ENCODE measurements around the gene RTRAF.

RTRAF gene

GRCh38 chr14:52046376-52046917 lies 57.1 kb downstream of the RTRAF start:
- peaks cover 16% of the 10 kb centered on the region for H3K4me1 Mint-ChIP-seq (ENCODE audit: low read depth)
- H3K36me3 Mint-ChIP-seq: no peaks in the 10 kb centered on the region
- no peaks in the 10 kb centered on the region for H3K9me3 Mint-ChIP-seq (ENCODE audit: low read depth)
- no peak overlapping the region for H3K4me3 Mint-ChIP-seq
- H3K27ac Mint-ChIP-seq: no peak overlapping the region
- peaks cover 4% of the 10 kb centered on the region for H3K27me3 Mint-ChIP-seq

GRCh38 chr14:52048116-52048515 lies 58.8 kb downstream of the RTRAF start:
- Mint-ChIP-seq H3K9me3 (ENCODE audit: low read depth) (no peaks in the 10 kb centered on the region), H3K27ac (no peak overlapping the region), H3K36me3 (no peaks in the 10 kb centered on the region), H3K4me3 (no peak overlapping the region), H3K27me3 (peaks cover 3% of the 10 kb centered on the region), H3K4me1 (ENCODE audit: low read depth) (peaks cover 16% of the 10 kb centered on the region)

GRCh38 chr14:52048641-52049204 lies 59.4 kb downstream of the RTRAF start:
- Mint-ChIP-seq H3K9me3 (ENCODE audit: low read depth) (no peaks in the 10 kb centered on the region), H3K27ac (no peak overlapping the region), H3K4me3 (no peak overlapping the region), H3K4me1 (ENCODE audit: low read depth) (peaks cover 15% of the 10 kb centered on the region), H3K36me3 (no peaks in the 10 kb centered on the region), H3K27me3 (peaks cover 2% of the 10 kb centered on the region)

- no peaks in the 10 kb centered on the region for H3K36me3 Mint-ChIP-seq
- H3K27me3 Mint-ChIP-seq: peaks cover 3% of the 10 kb centered on the region
- H3K4me3 Mint-ChIP-seq: no peak overlapping the region
- no peak overlapping the region for H3K27ac Mint-ChIP-seq
- peaks cover 13% of the 10 kb centered on the region for H3K4me1 Mint-ChIP-seq (ENCODE audit: low read depth)
- H3K9me3 Mint-ChIP-seq (ENCODE audit: low read depth): no peaks in the 10 kb centered on the region
Measured at GRCh38 chr14:52049271-52049670, 59.9 kb downstream of the RTRAF start.

GRCh38 chr14:52049721-52050588 lies 60.6 kb downstream of the RTRAF start:
- Mint-ChIP-seq H3K36me3 (no peaks in the 10 kb centered on the region), H3K27ac (no peak overlapping the region), H3K27me3 (peaks cover 5% of the 10 kb centered on the region), H3K4me3 (no peak overlapping the region), H3K9me3 (ENCODE audit: low read depth) (no peaks in the 10 kb centered on the region), H3K4me1 (ENCODE audit: low read depth) (peaks cover 11% of the 10 kb centered on the region)

GRCh38 chr14:52051251-52051650 lies 61.9 kb downstream of the RTRAF start:
- no peak overlapping the region for H3K4me3 Mint-ChIP-seq
- peaks cover 5% of the 10 kb centered on the region for H3K27me3 Mint-ChIP-seq
- no peaks in the 10 kb centered on the region for H3K9me3 Mint-ChIP-seq (ENCODE audit: low read depth)
- H3K27ac Mint-ChIP-seq: no peak overlapping the region
- no peaks in the 10 kb centered on the region for H3K36me3 Mint-ChIP-seq
- H3K4me1 Mint-ChIP-seq (ENCODE audit: low read depth): peaks cover 1% of the 10 kb centered on the region

- Mint-ChIP-seq H3K4me1 (ENCODE audit: low read depth) (no peaks in the 10 kb centered on the region), H3K36me3 (no peaks in the 10 kb centered on the region), H3K9me3 (ENCODE audit: low read depth) (no peaks in the 10 kb centered on the region), H3K4me3 (no peak overlapping the region), H3K27me3 (peaks cover 5% of the 10 kb centered on the region), H3K27ac (no peak overlapping the region)
Measured at GRCh38 chr14:52051871-52052270, 62.5 kb downstream of the RTRAF start.

- H3K4me1 Mint-ChIP-seq (ENCODE audit: low read depth): no peaks in the 10 kb centered on the region
- H3K27ac Mint-ChIP-seq: no peak overlapping the region
- H3K27me3 Mint-ChIP-seq: peaks cover 5% of the 10 kb centered on the region
- H3K36me3 Mint-ChIP-seq: no peaks in the 10 kb centered on the region
- H3K4me3 Mint-ChIP-seq: no peak overlapping the region
- H3K9me3 Mint-ChIP-seq (ENCODE audit: low read depth): no peaks in the 10 kb centered on the region
Measured at GRCh38 chr14:52052288-52052943, 63.1 kb downstream of the RTRAF start.

GRCh38 chr14:52053044-52053443 lies 63.7 kb downstream of the RTRAF start:
- no peak overlapping the region for H3K27ac Mint-ChIP-seq
- no peak overlapping the region for H3K4me3 Mint-ChIP-seq
- H3K27me3 Mint-ChIP-seq: peaks cover 5% of the 10 kb centered on the region
- H3K36me3 Mint-ChIP-seq: no peaks in the 10 kb centered on the region
- no peaks in the 10 kb centered on the region for H3K9me3 Mint-ChIP-seq (ENCODE audit: low read depth)
- no peaks in the 10 kb centered on the region for H3K4me1 Mint-ChIP-seq (ENCODE audit: low read depth)

GRCh38 chr14:52054678-52055077 lies 65.3 kb downstream of the RTRAF start:
- no peaks in the 10 kb centered on the region for H3K4me1 Mint-ChIP-seq (ENCODE audit: low read depth)
- no peaks in the 10 kb centered on the region for H3K36me3 Mint-ChIP-seq
- peaks cover 5% of the 10 kb centered on the region for H3K27me3 Mint-ChIP-seq
- H3K4me3 Mint-ChIP-seq: no peak overlapping the region
- H3K9me3 Mint-ChIP-seq (ENCODE audit: low read depth): no peaks in the 10 kb centered on the region
- H3K27ac Mint-ChIP-seq: no peak overlapping the region

- no peak overlapping the region for H3K27ac Mint-ChIP-seq
- H3K27me3 Mint-ChIP-seq: peaks cover 5% of the 10 kb centered on the region
- H3K9me3 Mint-ChIP-seq (ENCODE audit: low read depth): no peaks in the 10 kb centered on the region
- no peaks in the 10 kb centered on the region for H3K4me1 Mint-ChIP-seq (ENCODE audit: low read depth)
- no peaks in the 10 kb centered on the region for H3K36me3 Mint-ChIP-seq
- no peak overlapping the region for H3K4me3 Mint-ChIP-seq
Measured at GRCh38 chr14:52055167-52055566, 65.8 kb downstream of the RTRAF start.

- no peaks in the 10 kb centered on the region for H3K36me3 Mint-ChIP-seq
Measured at GRCh38 chr14:52058341-52058740, 69.0 kb downstream of the RTRAF start.

GRCh38 chr14:52059649-52060048 lies 70.3 kb downstream of the RTRAF start:
- Mint-ChIP-seq H3K9me3 (ENCODE audit: low read depth) (no peaks in the 10 kb centered on the region), H3K4me1 (ENCODE audit: low read depth) (no peaks in the 10 kb centered on the region), H3K27me3 (peaks cover 5% of the 10 kb centered on the region), H3K36me3 (no peaks in the 10 kb centered on the region), H3K4me3 (no peak overlapping the region), H3K27ac (no peak overlapping the region)

More at GRCh38 chr14:52058341-52058740, 69.0 kb downstream of the RTRAF start:
- H3K4me1 Mint-ChIP-seq (ENCODE audit: low read depth): no peaks in the 10 kb centered on the region
- H3K4me3 Mint-ChIP-seq: no peak overlapping the region
- H3K9me3 Mint-ChIP-seq (ENCODE audit: low read depth): no peaks in the 10 kb centered on the region
- no peak overlapping the region for H3K27ac Mint-ChIP-seq
- H3K27me3 Mint-ChIP-seq: peaks cover 8% of the 10 kb centered on the region

GRCh38 chr14:52060080-52060479 lies 70.7 kb downstream of the RTRAF start:
- Mint-ChIP-seq H3K36me3 (no peaks in the 10 kb centered on the region), H3K9me3 (ENCODE audit: low read depth) (no peaks in the 10 kb centered on the region), H3K27ac (no peak overlapping the region), H3K4me3 (no peak overlapping the region), H3K4me1 (ENCODE audit: low read depth) (no peaks in the 10 kb centered on the region), H3K27me3 (peaks cover 3% of the 10 kb centered on the region)
